GM19023 (cell line): ENCODE results near the gene NXPH1.

Experiments
- ATAC-seq: cut with Tn5 transposase; IDR thresholded peaks from one replicate; pipeline ENCODE4 v1.9.1; 2021; ENCODE audit warnings: mild to moderate bottlenecking, moderate library complexity; ENCODE audit not compliant: unreplicated experiment

Gene NXPH1

GRCh38 chr7:8491544-8492489 lies 58.4 kb downstream of the NXPH1 start:
- no peak for ATAC-seq

DNA sequence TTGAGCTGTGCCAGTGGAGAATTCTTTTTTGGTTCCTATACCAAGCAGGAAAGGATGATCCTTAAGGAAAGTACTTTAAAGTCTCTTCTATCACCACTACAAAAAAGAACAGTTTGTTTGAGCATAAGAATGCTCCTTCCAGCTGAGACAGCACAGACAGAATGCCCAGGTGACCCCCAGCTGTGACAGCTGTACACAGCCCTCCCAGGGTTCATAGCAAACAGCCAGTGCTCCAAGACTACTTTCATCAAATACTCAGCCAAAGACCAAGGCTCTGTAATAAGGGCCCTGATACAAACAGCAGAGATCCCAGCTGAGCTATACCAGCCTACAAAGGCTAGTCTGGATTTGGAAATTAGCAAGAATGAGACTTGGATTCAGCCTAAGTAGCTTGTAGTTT lies 65.7 kb downstream of the NXPH1 start:
- ATAC-seq: no peak

DNA sequence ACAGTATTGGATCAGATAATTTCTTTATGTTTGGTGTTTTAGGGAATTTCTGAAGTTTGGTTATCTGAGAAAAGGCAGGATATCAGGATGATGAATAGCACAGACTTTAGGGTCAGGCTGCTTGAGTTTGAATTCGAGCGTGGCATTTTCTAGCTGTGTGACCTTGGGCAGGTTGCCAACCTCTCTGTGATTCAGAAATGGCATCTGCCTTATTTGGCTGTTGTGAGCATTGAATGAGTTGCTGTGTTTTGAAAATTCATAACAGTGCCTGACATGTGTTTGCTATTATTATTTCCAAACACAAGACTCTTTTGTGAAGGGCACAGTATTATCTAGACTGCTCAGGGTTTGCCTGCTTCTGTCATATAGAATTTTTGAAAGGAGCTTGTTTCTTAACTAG lies 66.9 kb downstream of the NXPH1 start:
- no peak for ATAC-seq

DNA sequence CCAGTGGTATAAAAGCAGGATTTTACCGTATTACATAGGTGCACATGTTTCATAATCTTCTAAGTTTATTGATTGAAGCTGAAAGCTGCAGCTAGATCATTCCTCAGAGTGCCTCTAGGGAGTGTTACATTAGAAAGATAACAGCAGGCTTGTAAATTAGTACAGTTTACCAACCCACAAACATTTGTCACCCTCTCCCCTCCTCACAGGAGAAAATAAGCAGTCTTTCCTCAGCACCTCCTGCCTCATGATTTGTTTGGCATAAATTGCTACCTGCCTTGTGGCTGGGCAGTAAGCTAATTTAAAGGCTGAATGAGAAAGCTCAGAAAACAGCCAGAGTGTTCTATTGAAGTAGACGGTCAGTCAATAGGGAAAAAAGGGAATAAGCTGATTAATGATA lies 74.2 kb downstream of the NXPH1 start:
- ATAC-seq: no peak

DNA sequence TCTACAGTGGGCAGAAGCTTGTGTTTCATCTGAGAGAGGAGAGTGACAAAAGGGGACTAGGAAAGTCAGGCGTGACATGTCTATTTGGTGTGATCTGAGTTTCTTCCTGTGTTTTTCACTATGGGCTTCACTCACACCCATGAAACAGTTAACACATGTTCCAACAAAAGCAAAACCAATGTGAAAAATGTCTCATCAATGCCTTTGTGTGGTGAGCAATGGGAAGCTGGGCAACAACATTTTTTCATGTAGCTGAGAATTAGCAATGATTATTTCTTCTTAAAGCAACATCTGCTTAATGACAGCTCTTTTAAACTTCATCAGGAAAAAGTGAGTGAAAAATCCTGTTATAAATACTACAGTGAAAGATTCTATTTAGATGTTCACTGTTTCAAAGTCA lies 76.2 kb downstream of the NXPH1 start:
- ATAC-seq: no peak

DNA sequence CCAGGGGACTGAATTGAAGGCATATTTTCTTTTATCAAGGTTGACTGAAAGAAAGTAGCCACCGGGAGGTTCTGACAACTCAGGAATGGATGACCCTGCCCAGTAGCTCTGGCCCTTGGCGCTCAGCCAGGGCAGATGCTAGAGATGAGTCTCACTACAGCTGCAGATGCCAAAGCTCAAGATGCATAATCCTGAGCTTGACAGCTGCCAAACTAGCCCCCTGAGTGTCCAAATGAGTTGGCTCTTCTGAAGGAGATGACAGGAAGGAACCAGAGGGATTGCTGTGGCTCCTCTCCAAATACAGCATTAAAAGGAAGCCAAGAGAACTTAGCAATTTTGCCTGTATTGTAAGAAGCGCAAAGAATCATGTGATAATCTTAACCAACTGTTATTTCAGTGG lies 78.4 kb downstream of the NXPH1 start:
- ATAC-seq: no peak

DNA sequence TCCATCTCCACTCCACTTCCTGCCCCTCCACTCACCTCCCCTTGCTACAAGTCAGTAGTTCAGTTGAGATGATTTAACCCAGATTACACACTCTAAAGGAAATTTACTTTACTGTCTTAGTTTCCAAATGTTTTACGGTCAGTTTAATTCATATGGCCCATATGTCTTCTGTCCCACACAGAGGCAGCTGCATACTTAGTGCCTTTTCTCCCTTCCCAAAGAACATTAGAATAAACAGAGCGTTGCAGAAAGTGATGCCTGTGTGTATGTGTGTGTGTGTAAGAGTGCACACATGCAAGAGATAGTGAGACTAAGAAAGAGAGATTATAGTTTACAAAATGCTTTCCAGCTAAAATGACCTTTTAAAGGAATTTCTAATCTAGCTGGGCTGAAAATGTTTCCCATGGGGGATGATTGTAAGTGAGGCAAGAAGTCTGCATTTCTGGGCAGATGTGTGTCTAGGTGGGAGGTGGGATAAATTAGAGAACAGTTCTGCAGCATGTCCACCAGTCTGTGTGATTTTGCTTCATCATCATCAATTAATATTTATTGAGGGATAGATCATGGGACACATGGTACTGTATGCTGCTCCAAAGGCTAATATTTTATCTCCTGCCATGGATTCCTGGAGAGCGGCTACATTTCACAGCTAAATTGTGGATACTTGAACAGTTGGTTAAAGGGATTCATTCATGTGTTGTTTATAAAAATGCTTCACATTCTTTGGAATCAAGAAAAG lies 81.5 kb downstream of the NXPH1 start:
- ATAC-seq: no peak

GRCh38 chr7:8515640-8516185 lies 82.3 kb downstream of the NXPH1 start:
- ATAC-seq: no peak

- ATAC-seq: no peak
Measured at GRCh38 chr7:8516976-8517375, 83.6 kb downstream of the NXPH1 start.

DNA sequence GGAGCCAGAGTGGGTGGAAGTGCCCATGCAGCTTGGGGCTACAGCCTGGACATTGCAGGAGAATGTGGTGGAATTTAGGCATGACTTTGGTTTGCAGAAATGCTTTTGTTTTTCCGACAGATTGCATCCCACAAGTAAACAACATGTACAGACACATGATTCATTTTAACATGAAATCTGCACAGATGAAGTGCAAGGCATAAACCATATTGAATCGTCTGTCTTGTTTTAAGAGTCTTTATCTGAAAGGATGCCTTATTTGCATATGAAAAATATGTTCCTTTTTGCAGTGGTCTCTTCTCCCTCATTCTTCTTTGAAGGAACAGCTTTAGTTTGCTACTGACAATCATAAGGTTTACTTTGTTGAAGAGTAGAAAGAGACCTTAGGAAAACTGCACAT lies 94.9 kb downstream of the NXPH1 start:
- ATAC-seq: no peak

DNA sequence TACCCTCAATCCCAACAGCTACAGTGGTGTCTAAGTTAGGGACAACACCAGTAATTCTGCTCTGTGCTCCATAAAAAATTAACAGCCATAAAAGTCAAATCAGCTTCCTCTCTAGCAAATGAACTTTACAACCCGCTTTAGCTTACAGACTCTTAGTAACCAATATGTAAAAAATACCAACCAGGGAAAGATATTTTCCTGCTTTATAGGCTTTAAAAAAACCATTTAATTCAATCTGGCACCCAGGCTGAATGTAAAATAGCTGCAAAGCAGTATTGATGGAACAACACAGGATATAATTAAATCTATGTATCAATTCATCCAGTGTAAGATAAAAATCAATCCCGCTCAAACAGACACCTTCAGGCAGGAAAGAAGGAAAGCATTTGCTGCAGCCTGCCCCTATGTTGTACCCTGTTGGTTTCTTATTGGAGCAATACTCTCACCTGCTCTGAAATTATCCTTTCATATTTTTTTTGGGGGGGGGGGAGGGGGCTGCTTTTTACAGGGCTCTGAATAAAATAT lies 98.6 kb downstream of the NXPH1 start:
- no peak for ATAC-seq

- ATAC-seq: peak; percentile 73
Measured at GRCh38 chr7:8536431-8536830, 103.0 kb downstream of the NXPH1 start.

DNA sequence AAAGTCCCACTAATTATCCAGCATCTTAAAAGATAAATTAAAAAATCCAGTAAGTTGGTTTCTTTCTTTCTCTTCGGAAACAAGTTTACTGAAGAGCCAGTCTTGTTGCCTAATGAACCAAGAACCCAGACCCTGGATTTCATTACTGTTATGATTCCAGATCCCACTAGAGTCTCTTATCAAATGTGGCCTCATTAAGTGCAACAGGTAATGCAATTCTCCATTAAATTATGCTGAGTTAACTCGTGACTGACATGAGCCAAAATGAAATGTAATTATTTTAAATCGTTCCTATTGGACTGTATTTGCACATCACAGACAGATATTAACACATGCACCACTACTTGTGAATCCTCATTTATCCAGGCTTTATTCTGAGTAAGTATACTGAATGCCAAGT lies 115.6 kb downstream of the NXPH1 start:
- ATAC-seq: no peak

DNA sequence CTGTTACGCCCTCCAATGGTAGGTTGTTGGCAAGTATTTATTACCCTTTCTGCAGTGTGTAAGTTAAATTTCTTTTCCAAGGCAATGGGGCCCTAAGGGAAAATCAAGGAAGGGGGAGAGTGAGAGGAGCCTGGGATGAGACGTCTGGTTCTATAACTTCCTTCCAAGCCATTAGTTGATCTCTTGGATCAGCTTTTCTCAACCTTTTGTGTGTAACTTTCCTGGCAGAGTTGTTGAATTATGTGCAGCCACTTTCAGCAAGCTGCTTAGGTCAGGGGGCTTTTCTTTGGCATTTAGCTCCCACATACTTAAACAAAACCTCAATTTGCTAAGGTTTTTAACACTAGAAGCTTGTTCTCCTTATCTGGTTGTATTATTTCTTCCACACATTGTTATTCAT lies 127.1 kb downstream of the NXPH1 start:
- no peak for ATAC-seq

GRCh38 chr7:8561449-8561848 lies 128.0 kb downstream of the NXPH1 start:
- no peak for ATAC-seq

DNA sequence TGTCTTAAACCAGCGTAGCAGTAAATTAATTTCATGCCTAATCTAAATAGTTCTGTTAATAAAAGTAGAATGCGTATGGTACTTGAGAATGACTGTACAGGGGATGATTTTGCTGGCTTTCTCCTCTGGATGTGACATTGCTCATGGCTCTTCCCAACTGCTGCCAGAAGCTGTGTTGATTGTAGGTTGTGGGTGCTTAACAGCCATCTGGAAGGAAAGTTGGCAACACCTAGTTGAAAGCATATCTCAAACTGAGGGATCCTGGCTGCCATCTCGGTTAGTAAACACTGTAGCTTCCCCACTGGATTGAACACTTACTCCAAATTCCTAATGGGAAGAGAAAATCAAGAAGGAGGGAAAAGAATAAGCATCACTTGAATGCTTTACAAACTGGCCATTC lies 130.9 kb downstream of the NXPH1 start:
- no peak for ATAC-seq

- ATAC-seq: no peak
Measured at GRCh38 chr7:8566016-8566415, 132.6 kb downstream of the NXPH1 start.

DNA sequence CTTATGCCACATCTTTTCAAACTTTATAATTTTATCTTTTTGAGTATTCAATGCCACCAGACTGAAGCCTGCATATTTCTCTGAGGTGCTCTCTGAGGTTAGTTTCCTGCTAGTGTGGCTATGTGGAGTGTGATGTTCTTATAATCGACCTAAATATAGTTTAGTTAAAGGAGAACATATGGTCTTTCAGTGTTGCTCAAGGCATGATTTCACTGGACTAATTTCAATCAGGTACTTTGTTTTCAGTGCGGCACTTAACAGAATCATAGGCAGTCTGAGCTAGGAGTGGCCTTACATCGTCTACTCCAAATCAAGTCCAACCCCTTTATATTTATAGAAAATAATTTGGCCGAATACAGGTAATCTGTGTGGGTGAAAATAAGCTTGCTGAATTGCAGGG lies 134.2 kb downstream of the NXPH1 start:
- no peak for ATAC-seq

DNA sequence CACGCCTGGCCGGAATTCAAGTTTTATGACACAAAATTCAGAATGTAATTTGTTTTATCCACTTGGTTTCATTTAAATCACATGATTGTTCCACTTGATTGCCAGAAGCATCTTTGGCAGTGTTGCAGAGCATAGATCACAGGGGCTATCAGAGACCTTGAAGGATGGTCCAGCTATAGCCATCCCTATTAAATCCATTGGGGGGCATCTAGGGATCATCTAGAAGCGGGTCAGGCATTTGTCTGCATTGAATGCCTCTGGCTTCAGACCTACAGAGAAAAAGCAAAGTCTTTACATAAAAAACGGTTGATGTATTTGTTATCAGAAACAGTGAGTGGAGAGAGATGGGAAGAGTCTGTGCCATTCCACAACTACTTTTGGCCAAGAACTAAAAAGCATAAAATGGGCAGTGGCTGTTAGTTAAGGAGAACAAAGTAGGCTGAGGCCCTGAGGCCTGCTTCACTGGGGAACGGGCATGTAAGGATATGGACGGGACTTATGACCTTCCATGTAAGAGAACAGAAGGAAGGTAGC lies 146.3 kb downstream of the NXPH1 start:
- ATAC-seq: no peak

DNA sequence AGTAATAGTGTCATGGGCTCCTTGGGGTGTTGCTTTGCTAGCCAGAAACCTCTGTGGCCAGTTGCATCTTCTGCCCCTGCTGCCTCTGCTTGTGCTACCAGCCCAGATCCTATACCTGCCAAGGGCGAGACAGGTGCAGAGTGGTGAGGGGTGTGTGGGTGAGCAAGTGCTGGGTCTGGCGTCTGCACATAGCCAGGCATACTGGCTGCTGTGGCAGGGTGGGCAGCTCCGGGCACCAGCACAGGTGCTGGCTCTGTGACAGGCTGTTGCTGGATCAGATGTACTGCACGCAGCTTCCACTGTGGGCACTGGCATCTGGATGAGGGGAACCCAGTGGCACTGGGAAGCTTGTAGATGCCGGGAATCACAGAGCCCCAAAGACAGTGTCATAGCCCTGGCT lies 148.4 kb downstream of the NXPH1 start:
- ATAC-seq: no peak

DNA sequence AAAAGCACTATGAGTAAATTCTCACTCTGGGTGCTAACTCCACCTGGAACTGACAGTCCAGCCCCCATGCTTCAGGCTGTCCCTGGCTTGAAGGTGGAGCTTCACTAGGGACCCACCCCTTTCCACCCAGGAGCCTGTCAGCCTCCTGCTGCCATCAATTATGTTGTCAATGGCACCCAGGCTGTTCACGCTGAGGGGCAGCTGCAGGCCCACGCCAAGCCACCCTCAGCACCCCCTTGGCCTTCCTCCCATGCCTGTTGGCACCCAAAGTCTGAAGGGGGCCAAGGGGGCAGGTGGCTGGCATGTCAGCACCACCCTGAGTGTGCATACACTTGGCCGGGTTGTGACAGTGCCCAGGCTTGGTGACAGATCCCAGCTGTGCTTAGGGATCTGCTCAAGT lies 149.3 kb downstream of the NXPH1 start:
- ATAC-seq: no peak
